ENCODE measurements around the gene PXDN. TPM values are rescaled to one million over a fixed set of nuclear protein-coding genes. Genes with fewer than 3 reads are reported as not detected.
A peak's percentile ranks its signal among the peaks of the same experiment; 100 is the strongest.

Gene PXDN
- total RNA-seq, 1 donor from 2014 or later, result 576 TPM

DNA sequence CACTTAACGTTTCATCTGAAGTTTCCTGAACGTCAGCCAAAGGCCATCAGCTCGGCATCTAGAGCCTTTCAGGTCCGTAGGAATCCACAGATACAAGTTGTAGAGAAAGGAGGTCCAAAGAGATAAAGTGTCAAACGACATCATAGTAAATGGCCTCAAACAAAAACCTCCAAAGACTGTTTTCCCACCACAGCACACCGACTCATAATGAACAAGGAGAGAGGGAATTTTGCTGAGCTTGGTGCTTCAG is 150.3 kb downstream of the PXDN start:
- DNase-seq (ENCODE audit: low spot score), result no peak
- Mint-ChIP-seq H3K27me3 (ENCODE audit: low read depth) (no peaks in the 10 kb centered on the region), H3K4me1 (ENCODE audit: low read depth) (peaks cover 12% of the 10 kb centered on the region), H3K9me3 (ENCODE audit: low read depth) (no peaks in the 10 kb centered on the region), H3K27ac (ENCODE audit: unreplicated experiment) (peak overlapping the region; percentile 81), H3K36me3 (ENCODE audit: low read depth) (no peaks in the 10 kb centered on the region), H3K4me3 (ENCODE audit: unreplicated experiment) (no peak overlapping the region)
- TF ChIP-seq, protein P1, sequence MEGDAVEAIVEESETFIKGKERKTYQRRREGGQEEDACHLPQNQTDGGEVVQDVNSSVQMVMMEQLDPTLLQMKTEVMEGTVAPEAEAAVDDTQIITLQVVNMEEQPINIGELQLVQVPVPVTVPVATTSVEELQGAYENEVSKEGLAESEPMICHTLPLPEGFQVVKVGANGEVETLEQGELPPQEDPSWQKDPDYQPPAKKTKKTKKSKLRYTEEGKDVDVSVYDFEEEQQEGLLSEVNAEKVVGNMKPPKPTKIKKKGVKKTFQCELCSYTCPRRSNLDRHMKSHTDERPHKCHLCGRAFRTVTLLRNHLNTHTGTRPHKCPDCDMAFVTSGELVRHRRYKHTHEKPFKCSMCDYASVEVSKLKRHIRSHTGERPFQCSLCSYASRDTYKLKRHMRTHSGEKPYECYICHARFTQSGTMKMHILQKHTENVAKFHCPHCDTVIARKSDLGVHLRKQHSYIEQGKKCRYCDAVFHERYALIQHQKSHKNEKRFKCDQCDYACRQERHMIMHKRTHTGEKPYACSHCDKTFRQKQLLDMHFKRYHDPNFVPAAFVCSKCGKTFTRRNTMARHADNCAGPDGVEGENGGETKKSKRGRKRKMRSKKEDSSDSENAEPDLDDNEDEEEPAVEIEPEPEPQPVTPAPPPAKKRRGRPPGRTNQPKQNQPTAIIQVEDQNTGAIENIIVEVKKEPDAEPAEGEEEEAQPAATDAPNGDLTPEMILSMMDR (IDR thresholded peaks at IDR 0.05), result peak; percentile 4

DNA sequence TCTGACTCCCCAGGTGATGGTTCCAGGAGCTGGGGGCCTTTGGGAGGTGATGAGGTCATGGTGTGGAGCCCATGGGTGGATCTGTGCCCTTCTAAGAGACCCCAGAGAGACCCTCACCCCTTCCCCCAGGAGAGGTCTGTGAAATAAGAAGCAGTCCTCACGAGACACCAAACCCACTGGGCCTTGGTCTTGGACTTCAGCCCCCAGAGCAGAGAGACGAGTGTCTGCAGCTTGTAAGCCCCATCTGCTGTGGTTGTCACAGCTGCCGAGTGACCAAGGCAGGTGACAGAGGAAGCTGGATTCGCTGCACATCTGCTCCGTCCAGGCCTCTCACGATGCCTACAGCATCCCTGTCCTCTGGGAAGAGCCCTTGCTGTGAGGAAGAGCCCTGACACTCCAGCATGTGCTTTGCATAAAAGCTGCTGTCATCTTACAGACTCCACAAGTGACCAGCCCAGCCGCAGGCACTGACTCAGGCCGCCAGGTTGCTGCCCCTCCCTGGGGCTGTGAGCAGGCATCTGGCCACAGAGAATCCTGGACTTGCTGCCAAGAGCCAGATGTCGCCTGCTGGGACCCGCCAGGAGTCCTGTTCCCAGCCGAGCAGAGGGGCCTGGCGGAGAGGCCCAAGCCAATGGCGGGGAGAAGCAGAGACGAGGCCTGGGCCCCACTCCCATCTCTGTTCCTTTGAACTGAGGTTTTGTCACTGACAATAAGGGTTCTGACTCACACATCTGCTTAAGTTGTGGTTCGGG is 150.8 kb downstream of the PXDN start:
- H3K36me3 Mint-ChIP-seq (ENCODE audit: low read depth), result no peaks in the 10 kb centered on the region
- H3K4me1 Mint-ChIP-seq (ENCODE audit: low read depth), result peaks cover 17% of the 10 kb centered on the region
- H3K4me3 Mint-ChIP-seq (ENCODE audit: unreplicated experiment), result no peak overlapping the region
- no peaks in the 10 kb centered on the region for H3K27me3 Mint-ChIP-seq (ENCODE audit: low read depth)
- TF ChIP-seq, protein P1 (IDR thresholded peaks at IDR 0.05), result peak; percentile 30
- no peaks in the 10 kb centered on the region for H3K9me3 Mint-ChIP-seq (ENCODE audit: low read depth)
- H3K27ac Mint-ChIP-seq (ENCODE audit: unreplicated experiment), result peak overlapping the region; percentile 81
- DNase-seq (ENCODE audit: low spot score), result peak; percentile 92

DNA sequence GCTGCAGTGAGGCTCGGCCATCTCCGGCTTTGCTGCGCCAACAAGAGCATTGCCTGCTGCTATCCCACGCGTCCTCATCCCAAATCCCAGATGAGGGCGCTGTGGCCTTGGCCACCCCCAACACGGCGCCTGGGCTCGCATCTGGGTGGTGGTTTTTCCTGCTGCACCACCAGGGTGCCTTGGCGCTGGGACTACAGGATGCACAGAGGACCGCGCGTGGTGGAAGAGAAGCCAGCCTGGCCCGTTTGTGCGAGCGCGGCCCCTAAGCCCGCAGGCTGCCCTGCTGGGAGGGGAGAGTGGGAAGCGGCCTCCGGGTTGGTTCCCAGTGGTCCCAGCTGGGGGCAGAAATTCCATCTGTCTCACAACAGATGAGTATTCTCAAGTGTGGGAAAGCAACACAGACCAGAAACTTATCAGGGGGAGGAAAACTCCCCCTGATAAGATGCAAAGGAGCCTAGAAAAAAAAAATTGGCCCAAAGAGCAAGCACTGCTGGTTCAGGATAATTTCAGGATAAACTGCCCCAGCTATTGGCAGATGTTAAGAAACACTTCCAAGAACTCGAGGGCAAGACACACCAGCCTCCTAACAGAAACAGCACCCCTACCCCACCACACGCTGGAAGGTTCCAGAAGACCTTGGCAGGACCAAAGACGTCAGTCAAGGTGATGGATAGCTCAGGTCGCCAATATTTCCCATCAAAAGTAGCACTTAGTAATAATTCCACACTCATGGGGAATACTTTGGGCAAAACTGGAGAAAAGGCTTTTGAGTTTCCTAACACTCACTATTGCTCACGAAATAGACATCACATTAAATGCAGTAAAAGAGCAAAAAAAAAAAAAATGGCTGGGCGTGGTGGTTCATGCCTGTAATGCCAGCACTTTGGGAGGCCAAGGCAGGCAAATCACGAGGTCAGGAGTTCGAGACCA is 152.1 kb downstream of the PXDN start:
- H3K36me3 Mint-ChIP-seq (ENCODE audit: low read depth), result no peaks in the 10 kb centered on the region
- H3K9me3 Mint-ChIP-seq (ENCODE audit: low read depth), result no peaks in the 10 kb centered on the region
- TF ChIP-seq, protein P1 (IDR thresholded peaks at IDR 0.05), result peak; percentile 86
- DNase-seq (ENCODE audit: low spot score), result peak; percentile 81
- no peaks in the 10 kb centered on the region for H3K27me3 Mint-ChIP-seq (ENCODE audit: low read depth)
- peaks cover 20% of the 10 kb centered on the region for H3K4me1 Mint-ChIP-seq (ENCODE audit: low read depth)
- peak overlapping the region; percentile 43 for H3K27ac Mint-ChIP-seq (ENCODE audit: unreplicated experiment)
- no peak overlapping the region for H3K4me3 Mint-ChIP-seq (ENCODE audit: unreplicated experiment)

DNA sequence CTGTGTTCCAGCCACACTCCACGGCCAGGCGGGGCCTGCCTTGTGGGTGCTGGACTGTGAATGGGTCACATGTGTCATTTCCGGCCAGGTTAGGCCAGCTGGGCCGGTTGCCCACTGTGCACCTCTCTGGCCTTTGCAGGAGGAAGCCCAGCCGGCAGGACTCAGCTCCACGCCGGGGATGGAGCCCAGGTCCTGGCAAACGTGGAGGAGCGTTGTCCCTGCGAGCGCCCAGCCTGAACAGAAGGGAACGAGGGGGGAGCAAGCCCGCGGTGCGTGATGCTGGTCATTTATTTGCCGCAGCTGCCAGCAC is 152.9 kb downstream of the PXDN start:
- peaks cover 22% of the 10 kb centered on the region for H3K4me1 Mint-ChIP-seq (ENCODE audit: low read depth)

More for the DNA sequence above, 152.9 kb downstream of the PXDN start:
- Mint-ChIP-seq H3K4me3 (ENCODE audit: unreplicated experiment) (no peak overlapping the region), H3K27me3 (ENCODE audit: low read depth) (no peaks in the 10 kb centered on the region), H3K27ac (ENCODE audit: unreplicated experiment) (no peak overlapping the region), H3K36me3 (ENCODE audit: low read depth) (no peaks in the 10 kb centered on the region), H3K9me3 (ENCODE audit: low read depth) (no peaks in the 10 kb centered on the region)
- TF ChIP-seq, protein P1 (IDR thresholded peaks at IDR 0.05), result no peak
- DNase-seq (ENCODE audit: low spot score), result no peak

Data from chondrocyte (in vitro differentiated cells).